GM13977 (cell line): ENCODE results near the gene FRMD1.

Experiments
- DNase-seq: peaks from one replicate; pipeline ENCODE4 v3.0.0; 2012; ENCODE audit warnings: low spot score
- in situ Hi-C: fragments of 300-500 bp; cut with MboI; formaldehyde crosslinking; loops from one replicate; pipeline ENCODE4 v1.12.0; 2022; ENCODE audit warnings: low sequenced_read_pairs, low pct_unique_long_range_greater_than_20kb, mixed read lengths, inconsistent platforms; ENCODE audit not compliant: unreplicated experiment
- TF ChIP-seq, protein P1 (sequence below): IDR thresholded peaks from 2 replicates; pipeline ENCODE4 v1.5.1; 2012; ENCODE audit warnings: mild to moderate bottlenecking, control low read depth; ENCODE audit not compliant: insufficient read depth; ENCODE audit errors: extremely low read depth, missing control alignments

Gene FRMD1

DNA sequence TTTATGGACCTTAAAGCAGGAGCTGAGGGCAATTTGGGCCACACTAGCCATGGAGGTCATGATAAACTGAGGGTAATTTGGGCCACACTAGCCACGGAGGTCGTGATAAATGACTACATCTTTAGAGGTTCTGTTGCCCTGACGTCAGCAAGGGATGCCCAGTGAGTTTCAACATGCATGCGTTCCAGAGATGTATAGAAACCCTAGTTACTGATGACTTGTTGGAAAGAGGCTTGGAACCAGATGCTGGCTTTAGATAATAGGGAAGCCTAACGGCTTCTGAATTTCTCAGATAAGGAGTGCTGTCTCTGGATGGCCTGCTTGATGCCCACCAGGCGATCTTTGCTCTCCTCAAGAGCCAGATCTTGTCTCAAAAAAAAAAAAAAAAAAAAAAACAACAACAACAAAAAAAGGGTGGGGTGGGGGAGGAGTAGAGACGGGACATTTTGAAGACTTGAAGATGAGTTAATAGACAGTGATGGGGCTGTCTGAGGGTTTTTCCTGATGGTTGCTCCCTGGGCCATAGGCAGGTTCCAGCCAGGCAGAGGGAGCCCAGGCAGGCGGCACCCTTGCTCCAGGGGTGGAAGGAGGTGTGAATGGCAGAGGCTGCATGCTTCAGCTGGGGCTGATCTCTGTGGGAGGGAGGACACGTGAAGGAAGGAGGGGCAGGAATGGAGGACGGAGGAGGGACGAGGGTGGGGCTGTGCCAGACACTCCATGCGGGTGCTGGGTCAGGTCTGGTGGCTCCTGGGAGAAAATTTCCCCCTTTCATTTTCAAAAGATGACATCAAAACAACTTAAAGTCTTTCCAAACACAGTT, 27.0 kb upstream of the FRMD1 start:
- DNase-seq, result no peak
- in situ Hi-C loops, result no loop called here
- TF ChIP-seq, protein P1, sequence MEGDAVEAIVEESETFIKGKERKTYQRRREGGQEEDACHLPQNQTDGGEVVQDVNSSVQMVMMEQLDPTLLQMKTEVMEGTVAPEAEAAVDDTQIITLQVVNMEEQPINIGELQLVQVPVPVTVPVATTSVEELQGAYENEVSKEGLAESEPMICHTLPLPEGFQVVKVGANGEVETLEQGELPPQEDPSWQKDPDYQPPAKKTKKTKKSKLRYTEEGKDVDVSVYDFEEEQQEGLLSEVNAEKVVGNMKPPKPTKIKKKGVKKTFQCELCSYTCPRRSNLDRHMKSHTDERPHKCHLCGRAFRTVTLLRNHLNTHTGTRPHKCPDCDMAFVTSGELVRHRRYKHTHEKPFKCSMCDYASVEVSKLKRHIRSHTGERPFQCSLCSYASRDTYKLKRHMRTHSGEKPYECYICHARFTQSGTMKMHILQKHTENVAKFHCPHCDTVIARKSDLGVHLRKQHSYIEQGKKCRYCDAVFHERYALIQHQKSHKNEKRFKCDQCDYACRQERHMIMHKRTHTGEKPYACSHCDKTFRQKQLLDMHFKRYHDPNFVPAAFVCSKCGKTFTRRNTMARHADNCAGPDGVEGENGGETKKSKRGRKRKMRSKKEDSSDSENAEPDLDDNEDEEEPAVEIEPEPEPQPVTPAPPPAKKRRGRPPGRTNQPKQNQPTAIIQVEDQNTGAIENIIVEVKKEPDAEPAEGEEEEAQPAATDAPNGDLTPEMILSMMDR, result no peak

DNA sequence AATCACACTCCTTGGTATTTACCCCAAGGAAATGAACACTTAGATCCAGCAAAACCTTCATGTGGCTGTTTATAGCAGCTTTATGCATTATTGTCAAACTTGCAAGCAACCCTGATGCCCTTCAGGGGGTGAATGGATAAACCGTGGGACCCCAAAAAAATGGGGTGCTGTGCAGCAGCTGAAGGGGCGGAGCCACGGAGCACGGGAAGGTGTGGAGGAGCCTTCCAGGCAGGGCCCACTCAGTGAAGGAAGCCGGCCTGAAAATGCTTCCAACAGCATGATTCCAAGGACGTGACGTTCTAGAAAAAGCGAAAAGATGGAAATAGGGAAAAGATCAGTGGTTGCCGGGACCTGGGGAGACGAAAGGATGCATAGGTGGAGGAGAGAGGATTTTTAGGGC, 25.6 kb upstream of the FRMD1 start:
- TF ChIP-seq, protein P1, result no peak
- in situ Hi-C loops, result no loop called here
- no peak for DNase-seq

DNA sequence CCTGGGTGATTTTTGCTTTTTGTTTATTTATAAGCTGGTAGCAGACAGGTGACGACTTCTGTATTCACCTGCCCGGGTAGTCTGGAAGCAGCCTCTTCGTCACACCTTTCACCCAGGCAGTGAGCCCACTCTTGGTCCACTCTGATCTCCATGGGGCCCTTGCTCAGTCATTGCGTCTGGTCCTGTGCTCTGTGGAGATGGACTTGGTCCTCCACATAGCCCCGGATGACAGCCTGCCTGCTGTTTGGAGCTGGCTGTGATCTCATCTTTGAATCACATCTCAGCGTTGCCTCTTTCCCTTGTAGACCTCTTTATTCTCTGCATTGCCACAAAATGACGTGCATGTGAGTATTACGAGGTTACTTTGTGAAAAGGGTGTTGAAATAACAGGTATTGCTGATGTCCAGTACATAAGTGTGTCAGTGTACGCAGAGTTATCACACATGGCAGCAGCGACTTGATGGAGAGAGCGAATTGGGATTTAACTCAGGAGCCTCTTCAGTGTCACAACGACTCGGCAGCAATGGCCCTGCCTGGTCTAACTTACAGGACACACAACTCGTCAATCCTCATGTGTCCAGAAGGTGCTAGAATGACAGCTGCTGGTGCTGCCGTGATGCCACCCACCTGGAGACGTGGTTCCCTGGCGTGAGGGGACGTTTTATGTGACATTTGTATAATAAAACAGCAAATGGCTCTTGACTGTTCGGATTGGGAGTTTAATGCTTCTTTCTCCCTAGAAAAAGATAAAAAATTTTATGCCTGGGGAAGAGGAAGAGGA, 24.2 kb upstream of the FRMD1 start:
- in situ Hi-C loops, result no loop called here
- TF ChIP-seq, protein P1, result no peak
- DNase-seq, result no peak

DNA sequence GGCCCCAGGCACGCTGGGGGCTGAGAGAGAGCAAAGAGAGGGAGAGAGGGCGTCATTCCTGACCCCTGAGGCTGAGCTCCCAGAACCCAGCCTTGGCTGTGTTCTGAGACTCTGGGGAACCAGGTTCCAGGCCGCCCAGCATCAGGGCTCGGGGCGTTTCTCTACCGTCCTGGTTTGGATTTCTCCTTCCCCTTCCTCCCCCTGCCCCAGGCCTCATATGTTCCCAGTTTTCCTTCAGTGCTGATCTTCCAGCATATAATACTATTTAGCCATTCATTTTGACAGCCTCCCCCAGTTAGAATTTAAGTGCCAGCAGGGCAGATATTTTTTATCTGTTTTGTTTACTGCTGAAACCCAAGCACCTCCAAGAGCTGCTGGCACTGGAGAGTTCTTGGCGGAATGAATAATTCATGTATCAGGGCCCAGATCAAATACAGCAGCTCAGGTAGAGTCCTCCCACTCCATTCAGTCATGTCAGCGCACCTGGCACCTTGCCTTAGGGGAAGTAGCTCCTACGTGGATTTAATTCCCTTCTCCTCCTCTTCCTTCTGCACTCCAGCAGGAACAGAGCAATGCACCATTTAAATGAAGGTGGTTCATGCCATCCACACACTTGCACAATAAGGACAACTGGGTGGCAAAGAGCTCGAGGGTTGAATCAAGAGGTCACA, 23.4 kb upstream of the FRMD1 start:
- in situ Hi-C loops, result no loop called here
- TF ChIP-seq, protein P1, result no peak
- no peak for DNase-seq

DNA sequence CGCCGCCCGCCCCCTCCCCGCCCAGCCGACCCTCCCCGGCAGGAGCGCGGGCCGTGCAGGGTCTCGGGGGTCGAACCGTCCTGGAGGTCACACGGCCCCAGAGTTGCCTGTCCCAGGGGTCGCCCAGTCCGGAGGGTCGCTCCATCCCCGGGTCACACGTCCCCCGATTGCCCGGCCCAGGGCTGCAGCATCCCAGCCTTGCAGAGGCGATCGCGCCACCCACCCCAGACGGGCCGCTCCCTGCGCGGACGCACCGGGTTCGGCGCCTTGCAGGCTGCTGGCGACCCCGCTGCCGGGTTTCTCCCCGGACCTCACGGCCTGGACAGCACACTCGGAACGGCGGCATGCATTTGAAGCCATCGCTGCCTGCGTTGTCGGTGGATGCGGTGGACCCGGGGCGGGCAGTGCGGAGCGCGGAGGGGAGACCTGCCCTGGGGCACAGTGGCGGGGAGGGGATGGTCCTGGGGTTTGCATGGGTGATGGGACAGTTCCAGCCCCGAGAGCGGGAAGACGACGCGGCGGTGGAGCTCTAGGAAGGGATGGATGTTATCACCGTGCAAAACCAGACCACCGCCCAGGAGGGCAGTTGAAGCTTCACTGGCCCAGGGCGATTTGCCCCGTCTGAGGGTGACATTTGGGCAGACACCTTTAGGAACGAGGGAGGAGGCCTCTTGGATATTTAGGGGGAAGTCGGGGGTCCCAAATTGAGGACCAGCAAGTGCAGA, 22.7 kb upstream of the FRMD1 start:
- in situ Hi-C loops, result no loop called here
- no peak for DNase-seq
- TF ChIP-seq, protein P1, result no peak
